Adrenal gland (tissue), 19 donors: ENCODE measurements around the gene KIAA1191. TPM values are rescaled to one million over a fixed set of nuclear protein-coding genes. Genes with fewer than 3 reads are reported as not detected.

ENCODE experiments used
- DNase-seq, 7 donors: peaks; one replicate each; pipeline ENCODE4 v3.0.0-alpha.2; 2019 to 2020
- H3K27ac ChIP-seq, 5 donors: fragments of 200-600 bp; sonication (generic) in 4 of 5; 1 replicate in 3 of 5; 2 replicates in 2 of 5; pipeline versions ENCODE4 v1.5.1 to v1.8.0; 2016 to 2020; ENCODE audit warnings: mild to moderate bottlenecking in 1 of 5
- H3K27me3 ChIP-seq: fragments of 200-600 bp; 2 replicates; pipeline ENCODE4 v1.8.0; 2021
- H3K36me3 ChIP-seq, 2 donors: fragments of 200-600 bp; replicated peaks in 1 of 2; 1 replicate in 1 of 2; 2 replicates in 1 of 2; pipeline versions ENCODE4 v1.5.1 to v1.8.0; 2018 to 2022
- H3K4me1 ChIP-seq, 2 donors: fragments of 200-600 bp; replicated peaks in 1 of 2; 1 replicate in 1 of 2; 2 replicates in 1 of 2; pipeline versions ENCODE4 v1.5.1 to v1.8.0; 2018 to 2021
- H3K4me3 ChIP-seq, 4 donors: fragments of 200-600 bp; sonication (generic) in 3 of 4; one replicate each; pipeline ENCODE4 v1.5.1; 2016 to 2018
- H3K9me3 ChIP-seq, 3 donors: fragments of 200-600 bp; sonication (generic) in 1 of 3; replicated peaks in 1 of 3; 1 replicate in 2 of 3; 2 replicates in 1 of 3; pipeline versions ENCODE4 v1.5.1 to v1.8.0; 2016 to 2021
- CTCF ChIP-seq, 6 experiments: fragments of 450-650 bp in 4 of 6; fragments of 200-600 bp in 2 of 6; sonication (generic) in 1 of 6; IDR thresholded peaks; 1 replicate in 5 of 6; 2 replicates in 1 of 6; pipeline versions ENCODE4 v1.5.1 to v1.8.0; 2016 to 2021; ENCODE audit warnings: antibody characterized with exemption in 6 of 6, mild to moderate bottlenecking in 2 of 6, moderate library complexity in 1 of 6
- POLR2A ChIP-seq, 2 donors: fragments of 450-650 bp; IDR thresholded peaks; one replicate each; pipeline ENCODE4 v1.6.1; 2017; ENCODE audit warnings: antibody characterized with exemption in 2 of 2, mild to moderate bottlenecking in 2 of 2, moderate library complexity in 1 of 2
- WGBS, 4 donors: extraction: QIAGEN DNeasy Blood & Tissue Kit in 2 of 4; methylation state at CpG; one replicate each; pipeline versions ENCODE4 v1.1.5 to v1.1.7; 2013 to 2017; 5-methylcytosine and 5-hydroxymethylcytosine counted together
- intact Hi-C, 2 donors: fragments of 100-400 bp; cut with DNase I; formaldehyde crosslinking; loops; one replicate each; pipeline versions ENCODE4 v1.14.1 to v1.15.0; 2022 to 2023
- long read RNA-seq, 10 donors: library from polyadenylated mRNA in 3 of 10; unstranded in 2 of 10; stranded (forward) in 1 of 10; transcript quantifications; one replicate each; pipeline ENCODE4 v2.0.0 and lab custom pipeline, GENCODE V29; 2021 to 2026
- polyA plus RNA-seq, 3 donors: library from polyadenylated mRNA; stranded (reverse); fragments of 200-250 nt in 2 of 3; fragments of 350-450 nt in 1 of 3; fragmentation: Illumina TruSeq in 1 of 3; extraction: RNeasy Lipid Tissue Mini Kit (QIAGEN cat#74804) in 1 of 3; gene quantifications; one replicate each; pipeline ENCODE4 v1.2.3, GENCODE V29; 2013 to 2014
- total RNA-seq, 9 donors: library from RNA; depleted of rRNA in 4 of 9; stranded (reverse); fragments of >200 nt in 4 of 9; fragments of 120-200 nt in 1 of 9; fragmentation: NEBNext Ultra II Directional in 1 of 9; extraction: Animal tissue kit (Norgen Biotek cat#: 25700) in 1 of 9; gene quantifications; one replicate each; pipeline versions ENCODE4 v1.1.0 to v1.2.4, GENCODE V29; 2013 to 2023
- donor health status: healthy with polysubstance abuse.
- donor health status: Bipolar disorder and iron deficiency.
- donor health status: DM: yes; HTN: yes; CAD: no.
- donor health status: DM: no; HTN: no; CAD: no.
- donor health status: DM: no; HTN: no; CAD: no.
- donor health status: DM: yes; HTN: yes; CAD: no.

KIAA1191 gene
- 100 to 1,000 TPM in 6 of 9 donors, 10 to 100 TPM in 3; 83.6 to 127 (median 106) TPM for total RNA-seq
- polyA plus RNA-seq: 10 to 100 TPM; 52.9 to 86.4 (median 61.8) TPM
- long read RNA-seq, donor 1, transcript KIAA1191-202 (8 exons, 2,700 nt): minor isoform, 6 of 30 reads
- long read RNA-seq, donor 1, transcript KIAA1191-201 (9 exons, 2,991 nt): major isoform, 15 of 30 reads
- long read RNA-seq, donor 1, partial matches to known transcripts: 5 of 30 reads
- long read RNA-seq, donor 1, other reads (novel, unspliced or antisense): 0 of 30 reads
- long read RNA-seq, donor 2, transcript KIAA1191-201 (9 exons, 2,991 nt): major isoform, 17 of 42 reads
- long read RNA-seq, donor 2, partial matches to known transcripts: 18 of 42 reads
- long read RNA-seq, donor 2, other reads (novel, unspliced or antisense): 0 of 42 reads
- long read RNA-seq, donor 3, transcript KIAA1191-201 (9 exons, 2,991 nt): major isoform, 11 of 17 reads
- long read RNA-seq, donor 3, partial matches to known transcripts: 5 of 17 reads
- long read RNA-seq, donor 3, other reads (novel, unspliced or antisense): 0 of 17 reads
- long read RNA-seq, donor 4, transcript KIAA1191-201 (9 exons, 2,991 nt): major isoform, 25 of 47 reads
- long read RNA-seq, donor 4, partial matches to known transcripts: 3 of 47 reads
- long read RNA-seq, donor 4, other reads (novel, unspliced or antisense): 17 of 47 reads
- long read RNA-seq, donor 5, transcript KIAA1191-201 (9 exons, 2,991 nt): major isoform, 124 of 203 reads
- long read RNA-seq, donor 5, transcript KIAA1191-202 (8 exons, 2,700 nt): minor isoform, 21 of 203 reads
- long read RNA-seq, donor 5, partial matches to known transcripts: 36 of 203 reads
- long read RNA-seq, donor 5, other reads (novel, unspliced or antisense): 15 of 203 reads
- long read RNA-seq, donor 6, transcript KIAA1191-201 (9 exons, 2,991 nt): major isoform, 20 of 35 reads
- long read RNA-seq, donor 6, partial matches to known transcripts: 4 of 35 reads
- long read RNA-seq, donor 6, other reads (novel, unspliced or antisense): 8 of 35 reads
- long read RNA-seq, donor 7, transcript KIAA1191-201 (9 exons, 2,991 nt): major isoform, 9 of 14 reads
- long read RNA-seq, donor 7, partial matches to known transcripts: 0 of 14 reads
- long read RNA-seq, donor 7, other reads (novel, unspliced or antisense): 0 of 14 reads
- long read RNA-seq, donor 8, transcript KIAA1191-201 (9 exons, 2,991 nt): major isoform, 14 of 51 reads
- long read RNA-seq, donor 8, partial matches to known transcripts: 34 of 51 reads
- long read RNA-seq, donor 8, other reads (novel, unspliced or antisense): 0 of 51 reads
- long read RNA-seq, donor 9, transcript KIAA1191-201 (9 exons, 2,991 nt): major isoform, 12 of 28 reads
- long read RNA-seq, donor 9, partial matches to known transcripts: 10 of 28 reads
- long read RNA-seq, donor 9, other reads (novel, unspliced or antisense): 0 of 28 reads
- long read RNA-seq, donor 10, transcript KIAA1191-201 (9 exons, 2,991 nt): major isoform, 7 of 8 reads
- long read RNA-seq, donor 10, partial matches to known transcripts: 0 of 8 reads
- long read RNA-seq, donor 10, other reads (novel, unspliced or antisense): 0 of 8 reads

GRCh38 chr5:176361437-176362232 lies at the start of gene KIAA1191:
KIAA1191 (minus strand) TSS chr5:176361764; CDS start chr5:176359508, 2,256 bp downstream.
- Histone ChIP-seq H3K27me3 (no peaks in the 10 kb centered on the region), H3K4me1 (peaks cover 6 to 29% of the 10 kb centered on the region in 2 donors), H3K36me3 (peaks cover 0 to 22% of the 10 kb centered on the region in 2 donors), H3K9me3 (no peaks in the 10 kb centered on the region), H3K27ac (peak within 1 kb of the TSS; percentile 15 to 85 (median 79)), H3K4me3 (peak within 1 kb of the TSS; percentile 78 to 92 (median 80))
- DNase-seq: peak; percentile 93 to 98 (median 96)
- TF ChIP-seq POLR2A (IDR thresholded peaks at IDR 0.05) (peak; percentile 84 to 91), CTCF (IDR thresholded peaks at IDR 0.05) (no peak)
- 1 to 3% (median 2%) methylated on average over 19 to 56 of the region's 56 CpGs for WGBS, 4 donors
- intact Hi-C loops: no loop called here

- WGBS, 4 donors: 50 to 69% (median 58%) methylated on average over 4 to 5 of the region's 5 CpGs
- Histone ChIP-seq H3K4me3 (no peak overlapping the region), H3K27ac (peak overlapping the region in 2 of 5 donors; percentile 54 to 56), H3K9me3 (no peaks in the 10 kb centered on the region), H3K36me3 (peaks cover 0 to 33% of the 10 kb centered on the region in 2 donors), H3K27me3 (no peaks in the 10 kb centered on the region), H3K4me1 (peaks cover 41 to 53% of the 10 kb centered on the region in 2 donors)
- intact Hi-C loops: no loop called here
- peak in 1 of 2 donors; percentile 40 for TF ChIP-seq POLR2A (IDR thresholded peaks at IDR 0.05)
- TF ChIP-seq CTCF (IDR thresholded peaks at IDR 0.05): no peak
- peak in 3 of 7 donors; percentile 31 to 46 (median 40) for DNase-seq
Observed at GRCh38 chr5:176410486-176411180, 49.1 kb upstream of the KIAA1191 start.

- peaks cover 35 to 45% of the 10 kb centered on the region in 2 donors for H3K4me1 ChIP-seq
Observed at GRCh38 chr5:176409765-176410164, 48.2 kb upstream of the KIAA1191 start.

More at GRCh38 chr5:176409765-176410164, 48.2 kb upstream of the KIAA1191 start:
- H3K36me3 ChIP-seq: peaks cover 0 to 36% of the 10 kb centered on the region in 2 donors
- no peak overlapping the region for H3K4me3 ChIP-seq
- no peak overlapping the region for H3K27ac ChIP-seq
- TF ChIP-seq CTCF (IDR thresholded peaks at IDR 0.05): no peak
- TF ChIP-seq POLR2A (IDR thresholded peaks at IDR 0.05): no peak
- no peak for DNase-seq
- no peaks in the 10 kb centered on the region for H3K27me3 ChIP-seq
- intact Hi-C loops: no loop called here
- no peaks in the 10 kb centered on the region for H3K9me3 ChIP-seq
- 89 to 91% (median 90%) methylated on average over 1 to 4 of the region's 4 CpGs for WGBS, 4 donors
